PC-3 (cell line): ENCODE results near the gene GLIPR2. TPM values are rescaled to one million over a fixed set of nuclear protein-coding genes. Genes with fewer than 3 reads are reported as not detected.
A peak's percentile ranks its signal among the peaks of the same experiment; 100 is the strongest.

Experiments used
- ATAC-seq: fragments of 200-7000 bp; cut with Tn5 transposase; 2 replicates; pipeline ENCODE4 v1.9.1; 2020; ENCODE audit warnings: mild to moderate bottlenecking, moderate library complexity
- BruUV-seq: library from RNA; stranded (reverse); fragments of 400-500 nt; replicated peaks from 2 replicates; lab custom pipeline; 2021; lab: Mats Ljungman, UMichigan
- CTCF ChIA-PET: fragments of 300-600 bp; sonication (Branson Sonifier 250); formaldehyde crosslinking; loops from one replicate; lab custom pipeline; 2022; ENCODE audit warnings: antibody characterized with exemption; lab: Charles Lee
- POLR2A ChIA-PET: fragments of 300-600 bp; sonication (Branson Sonifier 250); formaldehyde crosslinking; loops from one replicate; lab custom pipeline; 2022; ENCODE audit warnings: antibody characterized with exemption; ENCODE audit not compliant: unreplicated experiment; lab: Charles Lee
- DNase-seq: peaks from one replicate; pipeline ENCODE4 v3.0.0-alpha.2; 2015
- H2AFZ ChIP-seq: fragments of 300-600 bp; sonication (generic); 2 replicates; pipeline ENCODE4 v1.6.0; 2016; ENCODE audit warnings: antibody characterized with exemption, low read length
- H3F3A ChIP-seq: fragments of 300-600 bp; sonication (generic); one replicate; pipeline ENCODE4 v1.6.0; 2017; ENCODE audit warnings: antibody characterized with exemption, low read length, control low read depth, mild to moderate bottlenecking; ENCODE audit not compliant: unreplicated experiment
- H3K27ac ChIP-seq: fragments of 300-600 bp; sonication (generic); 2 replicates; pipeline ENCODE4 v1.5.1; 2016; ENCODE audit warnings: mild to moderate bottlenecking, low read length
- H3K27me3 ChIP-seq: fragments of 300-600 bp; sonication (generic); 2 replicates; pipeline ENCODE4 v1.6.1; 2016; ENCODE audit warnings: low read length, mixed read lengths
- H3K36me3 ChIP-seq: fragments of 300-600 bp; sonication (generic); 2 replicates; pipeline ENCODE4 v1.6.1; 2016; ENCODE audit warnings: low read depth, mixed run types, low read length, mixed read lengths
- H3K4me1 ChIP-seq: fragments of 300-600 bp; sonication (generic); 2 replicates; pipeline ENCODE4 v1.5.1; 2016; ENCODE audit warnings: low read length; ENCODE audit not compliant: insufficient read depth
- H3K4me2 ChIP-seq: fragments of 300-600 bp; sonication (generic); 2 replicates; pipeline ENCODE4 v1.6.0; 2016; ENCODE audit warnings: low read length
- H3K4me3 ChIP-seq: fragments of 300-600 bp; sonication (generic); 2 replicates; pipeline ENCODE4 v1.5.1; 2016; ENCODE audit warnings: mild to moderate bottlenecking, low read length, mixed read lengths
- H3K79me2 ChIP-seq: fragments of 300-600 bp; sonication (generic); 2 replicates; pipeline ENCODE4 v1.6.1; 2017; ENCODE audit warnings: low read length, mixed read lengths
- H3K9ac ChIP-seq: fragments of 300-600 bp; sonication (generic); 2 replicates; pipeline ENCODE4 v1.6.0; 2016; ENCODE audit warnings: mild to moderate bottlenecking, low read length
- H3K9me2 ChIP-seq: fragments of 300-600 bp; sonication (generic); replicated peaks from 2 replicates; pipeline ENCODE4 v1.6.1; 2016; ENCODE audit warnings: mixed run types, low read length, mixed read lengths
- H3K9me3 ChIP-seq: fragments of 300-600 bp; sonication (generic); 2 replicates; pipeline ENCODE4 v1.6.1; 2016; ENCODE audit warnings: low read length, mixed read lengths
- H4K20me1 ChIP-seq: fragments of 300-600 bp; sonication (generic); 2 replicates; pipeline ENCODE4 v1.6.1; 2016; ENCODE audit warnings: low read length, mixed read lengths
- CTCF ChIP-seq: fragments of 300-600 bp; sonication (generic); conservative IDR thresholded peaks from 2 replicates; pipeline ENCODE4 v1.5.1; 2017; ENCODE audit warnings: antibody characterized with exemption, low read depth, mild to moderate bottlenecking, low read length
- EZH2 ChIP-seq: fragments of 300-600 bp; sonication (generic); IDR thresholded peaks from one replicate; pipeline ENCODE4 v1.6.1; 2017; ENCODE audit warnings: antibody characterized with exemption, mild to moderate bottlenecking, low read length; ENCODE audit not compliant: unreplicated experiment
- EZH2phosphoT487 ChIP-seq: fragments of 300-600 bp; sonication (generic); IDR thresholded peaks from 2 replicates; pipeline ENCODE4 v1.6.1; 2018; ENCODE audit warnings: mild to moderate bottlenecking, antibody characterized with exemption, low read length, borderline replicate concordance
- intact Hi-C: fragments of 100-400 bp; cut with micrococcal nuclease; formaldehyde crosslinking; loops from 2 replicates; pipeline ENCODE4 v1.9.0; 2023
- total RNA-seq: library from RNA; depleted of rRNA; stranded (reverse); fragments of >200 nt; gene quantifications from 2 replicates; pipeline ENCODE4 v1.2.3, GENCODE V29; 2014

Gene GLIPR2
- total RNA-seq, 1 experiment from 2014 or later: 6.7 TPM

GRCh38 chr9:36207546-36208012 is 71.0 kb downstream of the GLIPR2 start:
- Histone ChIP-seq H3F3A (no peaks in the 10 kb centered on the region), H3K27me3 (no peaks in the 10 kb centered on the region), H2AFZ (no peak overlapping the region), H3K9ac (no peak overlapping the region), H3K4me3 (no peak overlapping the region), H4K20me1 (0 out of 2 replicates have a peak, but pooled peaks cover 7% of the 10 kb centered on the region), H3K9me3 (no peaks in the 10 kb centered on the region), H3K9me2 (no peaks in the 10 kb centered on the region), H3K27ac (peak overlapping the region; percentile 33), H3K4me2 (peak overlapping the region; percentile 28; the same call in 1 of the 2 replicates), H3K79me2 (peaks cover 38% of the 10 kb centered on the region), H3K36me3 (peaks cover 69% of the 10 kb centered on the region), H3K4me1 (peaks cover 18% of the 10 kb centered on the region)
- POLR2A ChIA-PET: interaction anchor here (0.7 kb wide), 1 partner anchor 107 kb away, joined by 4 read pairs; no protein-coding TSS in a partner anchor
- CTCF ChIA-PET: no interaction called here
- DNase-seq: peak; percentile 34
- intact Hi-C loops: no loop called here
- BruUV-seq: no TSS peak
- ATAC-seq: peak; percentile 61
- TF ChIP-seq CTCF (no peak), EZH2 (no peak), EZH2phosphoT487 (no peak)

- H3F3A ChIP-seq: no peaks in the 10 kb centered on the region
- ChIA-PET POLR2A (no interaction called here), CTCF (no interaction called here)
- 0 out of 2 replicates have a peak, but pooled peaks cover 7% of the 10 kb centered on the region for H4K20me1 ChIP-seq
- DNase-seq (no peak), ATAC-seq (no peak)
- no peaks in the 10 kb centered on the region for H3K27me3 ChIP-seq
- H3K9me3 ChIP-seq: no peaks in the 10 kb centered on the region
- no peaks in the 10 kb centered on the region for H3K9me2 ChIP-seq
- no peak overlapping the region for H2AFZ ChIP-seq
- H3K79me2 ChIP-seq: peaks cover 38% of the 10 kb centered on the region
- H3K4me2 ChIP-seq: no peak overlapping the region
- H3K9ac ChIP-seq: no peak overlapping the region
- TF ChIP-seq EZH2phosphoT487: no peak
- TF ChIP-seq CTCF: no peak
- no peak for TF ChIP-seq EZH2
- BruUV-seq: no TSS peak
- H3K4me1 ChIP-seq: peaks cover 18% of the 10 kb centered on the region
- intact Hi-C loops: no loop called here
- H3K27ac ChIP-seq: no peak overlapping the region
- H3K4me3 ChIP-seq: no peak overlapping the region
- peaks cover 66% of the 10 kb centered on the region for H3K36me3 ChIP-seq
These were observed 72.2 kb downstream of the GLIPR2 start for GRCh38 chr9:36208521-36209253.

GRCh38 chr9:36210722-36211121 is 74.2 kb downstream of the GLIPR2 start:
- POLR2A ChIA-PET: no interaction called here
- intact Hi-C loops: no loop called here
- Histone ChIP-seq H3K4me2 (no peak overlapping the region), H4K20me1 (0 out of 2 replicates have a peak, but pooled peaks cover 7% of the 10 kb centered on the region), H3K4me3 (no peak overlapping the region), H3F3A (no peaks in the 10 kb centered on the region), H3K9me2 (no peaks in the 10 kb centered on the region), H3K27me3 (no peaks in the 10 kb centered on the region), H3K9ac (no peak overlapping the region), H3K27ac (no peak overlapping the region), H3K4me1 (peaks cover 18% of the 10 kb centered on the region), H3K79me2 (peaks cover 38% of the 10 kb centered on the region), H3K9me3 (no peaks in the 10 kb centered on the region), H2AFZ (no peak overlapping the region), H3K36me3 (peaks cover 48% of the 10 kb centered on the region)
- ATAC-seq (no peak), DNase-seq (no peak)
- no peak for TF ChIP-seq CTCF
- TF ChIP-seq EZH2: no peak
- TF ChIP-seq EZH2phosphoT487: no peak
- CTCF ChIA-PET: no interaction called here
- no TSS peak for BruUV-seq
